Activated naive CD4-positive, alpha-beta T cell treated with anti-CD3 and anti-CD28 coated beads, Interleukin-2, amount 50 U/mL, for 72 hours (primary cell): ENCODE measurements around the gene TYW3. TPM values are rescaled to one million over a fixed set of nuclear protein-coding genes. Genes with fewer than 3 reads are reported as not detected.

Experiments
- total RNA-seq, 2 donors: library from RNA; stranded (reverse); gene quantifications; one replicate each; pipeline ENCODE4 v1.2.3, GENCODE V29; 2022

TYW3 gene
- total RNA-seq, 2 donors from 2014 or later: 32.5 to 55.0 TPM

Other genes with a start within 250 kb of the TYW3 start
- not detected for gene LRRC53, start 220.5 kb upstream of the TYW3 start, total RNA-seq
- gene ERICH3, start 59.4 kb upstream of the TYW3 start, total RNA-seq: not detected
- 10 to 100 TPM; 27.9 to 45.0 TPM for gene CRYZ, start 102 bp upstream of the TYW3 start, total RNA-seq